Stimulated activated CD4-positive, alpha-beta T cell treated with anti-CD3 and anti-CD28 coated beads, Interleukin-12 subunit alpha, Interleukin-12 subunit beta, amount 100 ng/mL, for 48 hours (primary cell): Measurements from ENCODE around the gene CLDN2.

Source experiments
- DNase-seq, 3 donors: peaks; one replicate each; pipeline ENCODE4 v3.0.0-alpha.2; 2020; ENCODE audit warnings: low read depth in 2 of 3, low spot score in 1 of 3

The CLDN2 gene

GRCh38 chrX:106917830-106918500, 2.2 kb upstream of the CLDN2 start:
- DNase-seq = no peak

- DNase-seq = no peak
These were observed 1.4 kb downstream of the CLDN2 start for GRCh38 chrX:106921637-106922036.

GRCh38 chrX:106927023-106927422, 6.8 kb downstream of the CLDN2 start:
- no peak for DNase-seq

GRCh38 chrX:106927700-106928099, 7.5 kb downstream of the CLDN2 start:
- DNase-seq = no peak

GRCh38 chrX:106928227-106928626, 8.0 kb downstream of the CLDN2 start:
- DNase-seq = no peak

- DNase-seq = no peak
These were observed 11.8 kb downstream of the CLDN2 start for GRCh38 chrX:106931831-106932491.

GRCh38 chrX:106932492-106932923, 12.3 kb downstream of the CLDN2 start:
- no peak for DNase-seq

- no peak for DNase-seq
These were observed 12.8 kb downstream of the CLDN2 start for GRCh38 chrX:106932960-106933537.

GRCh38 chrX:106933538-106933961, 13.3 kb downstream of the CLDN2 start:
- no peak for DNase-seq

- no peak for DNase-seq
These were observed 15.0 kb downstream of the CLDN2 start for GRCh38 chrX:106935175-106935574.

- DNase-seq = no peak
These were observed 16.0 kb downstream of the CLDN2 start for GRCh38 chrX:106936246-106936645.

- no peak for DNase-seq
These were observed 19.4 kb downstream of the CLDN2 start for GRCh38 chrX:106939566-106939965.

GRCh38 chrX:106940068-106940467, 19.9 kb downstream of the CLDN2 start:
- DNase-seq = no peak

GRCh38 chrX:106946464-106946863, 26.3 kb downstream of the CLDN2 start:
- no peak for DNase-seq

- DNase-seq = no peak
These were observed 28.4 kb downstream of the CLDN2 start for GRCh38 chrX:106948641-106949040.

GRCh38 chrX:106949366-106949765, 29.2 kb downstream of the CLDN2 start:
- no peak for DNase-seq

GRCh38 chrX:106950381-106950780, 30.2 kb downstream of the CLDN2 start:
- no peak for DNase-seq

- no peak for DNase-seq
These were observed 31.0 kb downstream of the CLDN2 start for GRCh38 chrX:106951230-106951629.

- DNase-seq = no peak
These were observed 31.9 kb downstream of the CLDN2 start for GRCh38 chrX:106952089-106952488.

GRCh38 chrX:106952538-106952937, 32.3 kb downstream of the CLDN2 start:
- no peak for DNase-seq

GRCh38 chrX:106952988-106953387, 32.8 kb downstream of the CLDN2 start:
- no peak for DNase-seq

- no peak for DNase-seq
These were observed 33.8 kb downstream of the CLDN2 start for GRCh38 chrX:106954041-106954440.
